B cell (primary cell): Measurements from ENCODE around the gene GYG2. TPM values are rescaled to one million over a fixed set of nuclear protein-coding genes. Genes with fewer than 3 reads are reported as not detected.
"Not testable (repeated sequence)": the region's sequence is repeated elsewhere in the genome, so short reads cannot be mapped to it uniquely, and the experiment has no call there.

ENCODE experiments used
- ATAC-seq: fragments of 200-7000 bp; cut with Tn5 transposase; one replicate; pipeline ENCODE4 v1.10.0; 2021; ENCODE audit warnings: low read depth, mild to moderate bottlenecking, moderate number of reproducible peaks, moderate library complexity
- CTCF ChIA-PET: fragments of 350-600 bp; sonication (Branson Sonifier 250); formaldehyde crosslinking; loops from one replicate; lab custom pipeline; 2021; ENCODE audit warnings: antibody characterized with exemption, inconsistent platforms; lab: Charles Lee
- POLR2A ChIA-PET: fragments of 350-600 bp; sonication (Branson Sonifier 250); formaldehyde crosslinking; loops from one replicate; lab custom pipeline; 2021; ENCODE audit warnings: antibody characterized with exemption; lab: Charles Lee
- DNase-seq: peaks from one replicate; pipeline ENCODE4 v3.0.0; 2013
- H2AFZ ChIP-seq: 2 replicates; pipeline ENCODE4 v1.6.1; 2012; ENCODE audit warnings: mild to moderate bottlenecking, low read depth, low read length; ENCODE audit not compliant: insufficient read depth, poor library complexity, severe bottlenecking
- H3K27ac ChIP-seq, 2 donors: 1 replicate in 1 of 2; 2 replicates in 1 of 2; pipeline ENCODE4 v1.5.1; 2012 to 2013; ENCODE audit warnings: low read length in 2 of 2, mild to moderate bottlenecking in 2 of 2, moderate library complexity in 1 of 2
- H3K27me3 ChIP-seq, 4 experiments: fragments of 200-600 bp in 1 of 4; sonication (generic) in 1 of 4; replicated peaks in 1 of 4; 1 replicate in 2 of 4; 2 replicates in 2 of 4; pipeline versions ENCODE4 v1.6.1 to v1.7.0; 2013 to 2016; ENCODE audit warnings: low read length in 3 of 4, mild to moderate bottlenecking in 2 of 4, mixed read lengths in 1 of 4, moderate library complexity in 1 of 4; ENCODE audit not compliant: insufficient read depth in 4 of 4, control insufficient read depth in 3 of 4; ENCODE audit errors: control extremely low read depth in 1 of 4
- H3K36me3 ChIP-seq, 2 experiments: replicated peaks in 1 of 2; 1 replicate in 1 of 2; 2 replicates in 1 of 2; pipeline versions ENCODE4 v1.6.1 to v1.7.1; 2013; ENCODE audit warnings: low read length in 1 of 2; ENCODE audit not compliant: insufficient read depth in 2 of 2, control insufficient read depth in 1 of 2; ENCODE audit errors: control extremely low read depth in 1 of 2, extremely low read depth in 1 of 2
- H3K4me1 ChIP-seq, 2 donors: fragments of 200-600 bp in 1 of 2; sonication (generic) in 1 of 2; 1 replicate in 1 of 2; 2 replicates in 1 of 2; pipeline versions ENCODE4 v1.5.1 to v1.6.1; 2013 to 2017; ENCODE audit warnings: low read length in 2 of 2; ENCODE audit not compliant: control insufficient read depth in 2 of 2, insufficient read depth in 2 of 2
- H3K4me2 ChIP-seq: replicated peaks from 2 replicates; pipeline ENCODE3; 2012; ENCODE audit warnings: mild to moderate bottlenecking, low read depth, low read length; ENCODE audit not compliant: poor library complexity, severe bottlenecking
- H3K4me3 ChIP-seq, 5 experiments: fragments of 200-600 bp in 1 of 5; sonication (generic) in 1 of 5; 1 replicate in 3 of 5; 2 replicates in 2 of 5; pipeline versions ENCODE4 v1.5.1 to v1.7.0; 2011 to 2016; ENCODE audit warnings: low read length in 4 of 5, mild to moderate bottlenecking in 4 of 5, low read depth in 2 of 5, control low read depth in 1 of 5, moderate library complexity in 1 of 5; ENCODE audit not compliant: insufficient read depth in 1 of 5; ENCODE audit errors: control extremely low read depth in 1 of 5, extremely low read depth in 1 of 5
- H3K79me2 ChIP-seq: fragments of 200-600 bp; sonication (generic); one replicate; pipeline ENCODE4 v1.6.0; 2016; ENCODE audit warnings: low read length; ENCODE audit not compliant: control insufficient read depth, insufficient read depth
- H3K9ac ChIP-seq: fragments of 200-600 bp; sonication (generic); 2 replicates; pipeline ENCODE4 v1.6.1; 2017; ENCODE audit warnings: mild to moderate bottlenecking, low read length, moderate library complexity
- H3K9me3 ChIP-seq, 3 donors: one replicate each; pipeline versions ENCODE4 v1.6.1 to v1.7.1; 2013; ENCODE audit warnings: low read length in 2 of 3; ENCODE audit not compliant: control insufficient read depth in 2 of 3, insufficient read depth in 1 of 3; ENCODE audit errors: control extremely low read depth in 1 of 3
- H4K20me1 ChIP-seq: 2 replicates; pipeline ENCODE4 v1.6.0; 2012; ENCODE audit warnings: mild to moderate bottlenecking, low read length; ENCODE audit not compliant: insufficient read depth, control insufficient read depth, poor library complexity, severe bottlenecking
- H3K27ac Mint-ChIP-seq: one replicate; pipeline ENCODE4 v1.8.0; 2021; ENCODE audit warnings: mixed read lengths
- H3K27me3 Mint-ChIP-seq: one replicate; pipeline ENCODE4 v1.8.0; 2021; ENCODE audit warnings: mixed read lengths
- H3K4me1 Mint-ChIP-seq: one replicate; pipeline ENCODE4 v1.8.0; 2021; ENCODE audit warnings: mixed read lengths
- H3K4me3 Mint-ChIP-seq: one replicate; pipeline ENCODE4 v1.8.0; 2021; ENCODE audit warnings: mixed read lengths
- H3K9me3 Mint-ChIP-seq: one replicate; pipeline ENCODE4 v1.8.0; 2022; ENCODE audit warnings: mixed read lengths; ENCODE audit not compliant: insufficient read depth
- EZH2 ChIP-seq: IDR thresholded peaks from 2 replicates; pipeline ENCODE4 v1.6.1; 2012; ENCODE audit warnings: borderline replicate concordance, low read depth, mild to moderate bottlenecking, moderate library complexity, low read length; ENCODE audit not compliant: insufficient read depth, poor library complexity, severe bottlenecking
- WGBS: methylation state at CpG from one replicate; pipeline ENCODE4 v1.1.5; 2013; ENCODE audit warnings: missing lambda C conversion rate; ENCODE audit not compliant: insufficient coverage; 5-methylcytosine and 5-hydroxymethylcytosine counted together
- intact Hi-C: fragments of 100-400 bp; cut with micrococcal nuclease; formaldehyde crosslinking; loops from one replicate; pipeline ENCODE4 v1.10.0; 2022
- polyA plus RNA-seq: library from polyadenylated mRNA; depleted of rRNA; stranded (reverse); fragments of >200 nt; gene quantifications from 2 replicates; pipeline ENCODE4 v1.2.3, GENCODE V29; 2012
- total RNA-seq, 2 donors: library from RNA; stranded (reverse); fragments of 120-200 nt in 1 of 2; gene quantifications; 1 replicate in 1 of 2; 2 replicates in 1 of 2; pipeline versions ENCODE4 v1.2.3 to v1.2.4, GENCODE V29; 2013 to 2022
- TF ChIP-seq, protein P1 (sequence below): fragments of 200-600 bp; IDR thresholded peaks from one replicate; pipeline ENCODE4 v1.8.0; 2022; ENCODE audit warnings: antibody characterized with exemption, mild to moderate bottlenecking

The GYG2 gene
- total and polyA plus RNA-seq, 2 donors (not counting 1 experiment from before 2014, with no cell fraction given), result not detected

GRCh38 chrX:2801223-2801622 is 27.5 kb upstream of the GYG2 start:
- H3K4me3 ChIP-seq, result no peak overlapping the region
- H3K9ac ChIP-seq, result no peak overlapping the region
- no peaks in the 10 kb centered on the region for H3K79me2 ChIP-seq
- H3K36me3 ChIP-seq, result no peaks in the 10 kb centered on the region
- ATAC-seq (no peak), DNase-seq (no peak)
- H3K4me2 ChIP-seq, result no peak overlapping the region
- TF ChIP-seq EZH2, result no peak
- TF ChIP-seq, protein P1, sequence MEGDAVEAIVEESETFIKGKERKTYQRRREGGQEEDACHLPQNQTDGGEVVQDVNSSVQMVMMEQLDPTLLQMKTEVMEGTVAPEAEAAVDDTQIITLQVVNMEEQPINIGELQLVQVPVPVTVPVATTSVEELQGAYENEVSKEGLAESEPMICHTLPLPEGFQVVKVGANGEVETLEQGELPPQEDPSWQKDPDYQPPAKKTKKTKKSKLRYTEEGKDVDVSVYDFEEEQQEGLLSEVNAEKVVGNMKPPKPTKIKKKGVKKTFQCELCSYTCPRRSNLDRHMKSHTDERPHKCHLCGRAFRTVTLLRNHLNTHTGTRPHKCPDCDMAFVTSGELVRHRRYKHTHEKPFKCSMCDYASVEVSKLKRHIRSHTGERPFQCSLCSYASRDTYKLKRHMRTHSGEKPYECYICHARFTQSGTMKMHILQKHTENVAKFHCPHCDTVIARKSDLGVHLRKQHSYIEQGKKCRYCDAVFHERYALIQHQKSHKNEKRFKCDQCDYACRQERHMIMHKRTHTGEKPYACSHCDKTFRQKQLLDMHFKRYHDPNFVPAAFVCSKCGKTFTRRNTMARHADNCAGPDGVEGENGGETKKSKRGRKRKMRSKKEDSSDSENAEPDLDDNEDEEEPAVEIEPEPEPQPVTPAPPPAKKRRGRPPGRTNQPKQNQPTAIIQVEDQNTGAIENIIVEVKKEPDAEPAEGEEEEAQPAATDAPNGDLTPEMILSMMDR, result no peak
- no peak overlapping the region for H3K27ac ChIP-seq
- POLR2A ChIA-PET, result no interaction called here
- intact Hi-C loops, result no loop called here
- H3K4me3 Mint-ChIP-seq, result no peak overlapping the region
- WGBS, result 100% methylated on average over 1 of the region's 4 CpGs
- CTCF ChIA-PET, result no interaction called here
- H3K27ac Mint-ChIP-seq, result no peak overlapping the region
- no peaks in the 10 kb centered on the region for H3K4me1 Mint-ChIP-seq
- H2AFZ ChIP-seq, result no peak overlapping the region
- no peaks in the 10 kb centered on the region for H3K27me3 ChIP-seq
- peaks cover 0 to 4% of the 10 kb centered on the region in 2 donors for H3K4me1 ChIP-seq
- no peaks in the 10 kb centered on the region for H3K9me3 ChIP-seq
- H4K20me1 ChIP-seq, result no peaks in the 10 kb centered on the region
- H3K27me3 Mint-ChIP-seq, result no peaks in the 10 kb centered on the region
- H3K9me3 Mint-ChIP-seq, result no peaks in the 10 kb centered on the region

- H3K36me3 ChIP-seq, H3K4me2 ChIP-seq, H3K4me3 Mint-ChIP-seq, H3K9me3 Mint-ChIP-seq, H3K27me3 Mint-ChIP-seq, H3K27me3 ChIP-seq, H2AFZ ChIP-seq, POLR2A ChIA-PET, H3K27ac Mint-ChIP-seq, ATAC-seq, H3K79me2 ChIP-seq, H3K4me1 Mint-ChIP-seq, H3K9me3 ChIP-seq, intact Hi-C loops, H3K27ac ChIP-seq, H4K20me1 ChIP-seq, H3K4me1 ChIP-seq, CTCF ChIA-PET, H3K4me3 ChIP-seq, H3K9ac ChIP-seq, DNase-seq: not testable (repeated sequence)
- WGBS, result 85% methylated on average over 4 of the region's 18 CpGs
These were observed 26.2 kb upstream of the GYG2 start for GRCh38 chrX:2802376-2803090.

- not testable (repeated sequence) for H3K9ac ChIP-seq
- 71% methylated on average over 1 of the region's 8 CpGs for WGBS
These were observed 25.2 kb upstream of the GYG2 start for GRCh38 chrX:2803486-2803885.

More at GRCh38 chrX:2803486-2803885, 25.2 kb upstream of the GYG2 start:
- intact Hi-C loops, H3K36me3 ChIP-seq, DNase-seq, H2AFZ ChIP-seq, H3K9me3 Mint-ChIP-seq, H3K9me3 ChIP-seq, ATAC-seq, H3K4me3 ChIP-seq, H3K4me3 Mint-ChIP-seq, H3K79me2 ChIP-seq, H3K27ac ChIP-seq, POLR2A ChIA-PET, H3K27me3 Mint-ChIP-seq, H3K4me2 ChIP-seq, CTCF ChIA-PET, H3K27ac Mint-ChIP-seq, H3K4me1 Mint-ChIP-seq, H4K20me1 ChIP-seq, H3K27me3 ChIP-seq, H3K4me1 ChIP-seq: not testable (repeated sequence)
